Activated CD4-positive, alpha-beta T cell treated with anti-CD3 and anti-CD28 coated beads, Interleukin-2, amount 50 U/mL, for 16 hours (primary cell): ENCODE measurements around the gene MARF1.
"Not testable (repeated sequence)": the region's sequence is repeated elsewhere in the genome, so short reads cannot be mapped to it uniquely, and the experiment has no call there.

ENCODE experiments used
- DNase-seq: peaks from one replicate; pipeline ENCODE4 v3.0.0-alpha.2; 2020

The MARF1 gene

DNA sequence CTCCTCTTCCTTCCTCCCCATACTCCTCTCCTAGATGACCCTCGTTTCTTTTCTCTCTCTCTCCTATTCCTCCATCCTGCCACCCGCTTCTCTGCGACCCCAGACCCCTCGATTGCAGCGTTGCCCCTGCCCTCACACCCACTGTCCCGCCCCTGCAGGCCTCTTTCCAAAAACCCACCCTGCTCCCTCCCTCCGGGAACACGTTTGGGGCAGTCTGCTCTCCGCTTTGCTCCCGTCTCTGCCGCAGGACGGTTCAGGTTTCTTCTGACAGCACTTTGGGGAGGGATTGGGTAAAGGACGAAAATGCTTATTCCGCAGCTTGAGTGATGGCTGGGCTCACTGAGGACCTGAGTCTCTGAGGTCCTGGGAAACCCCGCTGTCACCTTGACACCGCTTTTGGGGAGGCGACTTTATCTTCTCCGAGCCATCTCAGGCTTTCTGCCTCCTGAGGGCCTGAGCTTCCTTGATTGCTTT is 7.8 kb upstream of the MARF1 start:
- peak; percentile 54 for DNase-seq

GRCh38 chr16:15650019-15650697 is 7.2 kb upstream of the MARF1 start, which contains the start of gene NDE1:
Gene NDE1 (plus strand): TSS chr16:15650245. CDS start chr16:15664779, 14,534 bp downstream.
- peak; percentile 89 for DNase-seq

DNA sequence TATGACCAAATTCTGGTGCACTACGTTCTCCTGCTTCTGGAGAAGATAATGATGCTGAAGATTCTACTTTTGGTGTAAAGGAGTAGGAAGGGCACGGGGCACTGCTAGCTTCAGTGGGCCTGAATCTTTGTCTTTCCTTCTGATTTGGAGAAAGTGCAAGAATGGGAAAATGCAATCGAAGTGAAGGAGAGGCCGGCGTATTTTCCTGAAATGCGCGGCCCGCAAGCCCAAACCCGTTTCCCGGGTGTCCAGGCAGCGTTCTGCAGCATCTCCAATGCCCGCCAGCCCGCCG is 6.7 kb upstream of the MARF1 start:
- DNase-seq, result no peak

DNA sequence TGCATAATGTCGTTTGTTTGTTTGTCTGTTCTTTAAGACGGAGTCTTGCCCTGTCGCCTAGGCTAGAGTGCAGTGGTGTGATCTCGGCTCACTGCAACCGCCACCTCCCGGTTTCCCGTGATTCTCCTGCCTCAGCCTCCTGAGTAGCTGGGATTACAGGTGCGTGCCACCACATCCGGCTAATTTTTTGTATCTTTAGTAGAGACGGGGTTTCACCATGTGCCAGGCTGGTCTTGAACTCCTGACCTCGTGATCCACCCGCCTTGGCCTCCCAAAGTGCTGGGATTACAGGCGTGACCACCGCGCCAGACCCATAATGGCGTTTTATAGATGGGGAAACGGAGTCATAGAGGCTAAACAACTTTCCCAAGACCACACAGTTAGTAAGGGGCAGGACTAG is 6.4 kb upstream of the MARF1 start:
- not testable (repeated sequence) for DNase-seq

GRCh38 chr16:15648135-15648730 is 5.3 kb upstream of the MARF1 start:
- DNase-seq, result no peak

DNA sequence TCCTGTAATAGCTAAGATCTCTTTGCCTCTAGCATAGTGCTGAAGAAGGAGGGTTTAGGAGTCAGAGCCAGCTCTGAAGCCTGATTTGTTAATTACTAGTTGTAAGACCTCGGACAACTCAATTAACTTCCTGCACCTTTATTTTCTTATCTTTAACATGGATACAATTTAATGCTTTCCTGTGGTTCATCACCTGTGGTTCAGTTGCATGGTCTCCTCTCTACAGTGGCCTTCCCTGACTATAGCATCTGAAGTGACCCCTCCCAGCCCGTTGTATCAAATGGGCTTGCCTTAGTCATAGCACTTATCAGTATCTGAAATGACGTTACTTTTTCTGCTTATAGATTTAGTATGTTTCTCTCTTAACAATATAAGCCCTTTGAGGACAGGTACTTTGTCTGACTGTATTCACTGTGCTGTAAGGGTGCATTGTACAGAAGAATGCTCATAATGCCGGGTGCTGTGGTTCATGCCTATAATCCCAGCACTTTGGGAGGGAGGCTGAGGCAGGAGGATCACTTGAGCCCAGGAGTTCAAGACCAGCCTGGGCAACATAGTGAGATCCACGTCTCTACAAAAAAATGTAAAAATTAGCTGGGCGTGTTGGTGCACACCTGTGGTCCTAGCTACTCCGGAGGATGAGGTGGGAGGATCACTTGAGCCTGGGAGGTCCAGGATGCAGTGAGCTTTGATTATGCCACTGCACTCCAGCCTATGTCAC is 4.5 kb upstream of the MARF1 start:
- DNase-seq, result no peak

DNA sequence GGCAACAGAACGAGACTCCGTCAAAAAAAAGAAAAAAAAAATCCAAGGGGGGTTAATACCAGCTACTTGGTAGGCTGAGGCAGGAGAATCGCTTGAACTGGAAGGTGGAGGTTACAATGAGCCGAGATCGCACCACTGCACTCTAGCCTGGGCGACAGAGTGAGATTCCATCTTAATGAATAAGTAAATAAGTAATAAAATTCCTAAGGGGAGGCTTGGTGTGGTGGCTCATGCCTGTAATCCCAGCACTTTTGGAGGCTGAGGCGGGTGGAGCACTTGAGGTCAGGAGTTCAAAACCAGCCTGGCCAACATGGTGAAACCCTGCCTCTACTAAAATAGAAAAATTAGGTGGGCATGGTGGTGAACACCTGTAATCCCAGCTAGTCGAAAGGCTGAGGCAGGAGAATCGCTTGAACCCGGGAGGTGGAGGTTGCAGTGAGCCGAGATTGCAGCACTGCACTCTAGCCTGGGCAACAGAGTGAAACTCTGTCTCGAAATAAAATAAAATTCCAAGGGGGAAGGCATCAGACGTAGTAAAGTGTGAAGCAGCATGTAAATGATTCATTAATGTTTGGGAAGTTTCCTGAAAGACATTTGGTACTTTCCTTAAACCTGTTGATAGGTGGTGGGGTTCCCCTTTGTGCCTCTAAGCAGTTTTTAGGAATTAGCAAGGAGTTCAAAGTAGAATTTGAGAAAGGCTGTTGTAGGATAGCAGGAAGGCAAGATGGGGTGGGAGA is 3.8 kb upstream of the MARF1 start:
- DNase-seq, result not testable (repeated sequence)

- peak; percentile 49 for DNase-seq
These were observed 2.1 kb upstream of the MARF1 start for GRCh38 chr16:15644962-15645465.

DNA sequence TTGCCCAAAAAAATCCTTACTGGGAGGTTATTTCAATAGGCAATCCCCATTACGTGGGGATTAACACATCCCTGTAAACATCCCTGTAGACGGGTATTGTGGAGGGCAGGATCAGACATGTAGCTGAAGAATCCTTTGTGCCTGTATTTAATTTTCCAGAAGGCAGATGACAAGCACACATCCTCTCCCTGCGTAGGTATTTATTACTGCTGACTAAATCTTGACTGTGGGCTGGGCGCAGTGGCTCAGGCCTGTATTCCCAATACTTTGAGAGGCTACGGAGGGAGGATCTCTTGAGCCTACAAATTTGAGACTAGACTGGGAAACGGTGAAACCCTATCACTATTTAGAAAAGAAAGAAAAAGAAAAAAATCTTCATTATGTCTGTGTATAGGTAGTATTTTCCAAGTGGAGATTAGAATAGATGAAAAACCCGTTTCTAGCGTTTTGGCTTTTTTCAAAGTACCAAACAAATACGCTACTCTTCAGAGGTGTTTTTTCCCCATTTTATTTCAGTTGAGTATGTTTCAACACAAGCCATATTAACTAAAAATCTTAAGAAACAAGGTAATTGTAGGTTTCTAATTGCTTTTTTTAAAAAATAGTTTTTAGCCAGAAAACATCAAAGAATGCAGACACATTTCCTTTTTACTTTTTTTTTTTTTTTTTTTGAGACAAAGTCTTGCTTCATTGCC is 1.5 kb upstream of the MARF1 start:
- DNase-seq, result no peak

DNA sequence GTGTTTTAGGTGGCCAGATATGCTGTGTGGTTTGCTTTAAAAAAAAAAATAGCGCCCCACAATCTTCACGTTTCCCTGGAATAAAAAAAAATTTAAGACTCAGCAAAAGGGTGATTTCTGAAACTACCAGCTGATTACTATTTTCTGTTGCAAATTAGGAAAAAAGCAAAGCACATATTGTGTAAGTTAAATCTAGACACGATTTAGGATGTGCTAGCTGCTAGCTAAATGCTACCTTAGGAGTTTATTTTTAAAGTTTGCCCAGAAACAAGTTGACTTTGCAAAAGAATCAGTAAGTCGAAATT is 944 bp upstream of the MARF1 start:
- no peak for DNase-seq

GRCh38 chr16:15642557-15643047 is 352 bp downstream of the MARF1 start:
- DNase-seq, result peak; percentile 81

GRCh38 chr16:15641753-15642556 is 999 bp downstream of the MARF1 start:
- DNase-seq, result no peak

DNA sequence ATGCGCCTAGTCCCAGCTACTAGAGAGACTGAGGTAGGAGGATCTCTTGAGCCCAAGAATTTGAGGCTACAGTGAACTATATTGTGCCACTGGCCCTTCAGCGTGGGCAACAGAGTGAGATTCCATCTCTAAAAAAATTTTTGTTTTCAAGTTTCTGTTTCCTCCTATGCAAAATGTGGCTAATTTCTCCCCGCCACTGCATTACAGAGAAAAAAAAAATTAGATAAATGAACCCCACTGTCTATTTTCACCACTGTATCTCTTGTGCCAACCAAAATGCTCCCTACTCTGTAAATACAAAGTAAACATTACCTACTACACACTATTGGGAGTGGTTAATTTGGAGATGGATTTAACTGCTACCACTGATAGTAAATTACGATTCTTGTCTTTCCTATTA is 2.0 kb downstream of the MARF1 start:
- no peak for DNase-seq

DNA sequence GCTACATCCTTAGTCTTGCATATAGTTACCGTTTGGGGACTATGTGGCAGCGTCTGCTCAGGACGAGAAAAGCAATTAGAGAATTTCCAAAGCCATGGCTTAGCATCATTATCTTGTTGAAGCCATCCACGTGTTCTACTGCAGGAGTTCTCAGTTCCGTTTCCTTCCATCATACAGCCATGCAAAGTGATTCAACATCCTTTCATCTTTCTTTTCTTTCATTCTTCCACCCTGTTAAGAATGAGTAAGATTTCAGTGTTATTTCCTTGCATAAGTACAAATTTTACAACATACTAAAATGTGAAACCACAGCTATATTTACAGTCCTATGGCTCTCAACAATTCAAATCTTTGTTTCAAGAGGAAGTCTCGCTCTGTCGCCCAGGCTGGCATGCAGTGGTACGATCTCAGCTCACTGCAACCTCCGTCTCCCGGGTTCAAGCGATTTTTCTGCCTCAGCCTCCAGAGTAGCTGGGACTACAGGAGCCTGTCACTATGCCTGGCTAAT is 3.8 kb downstream of the MARF1 start:
- DNase-seq, result peak; percentile 47

GRCh38 chr16:15636392-15636873 is 6.5 kb downstream of the MARF1 start:
- peak; percentile 38 for DNase-seq

DNA sequence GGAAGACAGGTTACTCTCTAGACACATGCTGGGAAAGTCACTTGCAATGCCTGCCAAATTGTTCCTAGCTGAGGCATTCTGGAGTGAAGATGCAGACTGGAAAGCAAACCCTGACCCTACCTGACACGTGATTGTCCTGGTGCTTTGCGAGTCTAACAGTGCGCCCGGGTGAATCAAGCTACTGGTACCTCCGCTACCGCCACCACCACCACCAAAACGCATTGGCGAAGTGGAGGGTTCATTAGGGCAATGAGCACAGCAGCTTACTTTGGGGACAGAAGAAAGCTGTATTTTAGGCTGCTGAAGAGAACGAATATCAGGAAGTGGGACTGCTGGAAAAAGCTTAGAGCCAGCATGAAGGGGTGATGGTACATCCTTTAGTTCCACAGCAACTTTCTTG is 7.0 kb downstream of the MARF1 start:
- DNase-seq, result no peak

DNA sequence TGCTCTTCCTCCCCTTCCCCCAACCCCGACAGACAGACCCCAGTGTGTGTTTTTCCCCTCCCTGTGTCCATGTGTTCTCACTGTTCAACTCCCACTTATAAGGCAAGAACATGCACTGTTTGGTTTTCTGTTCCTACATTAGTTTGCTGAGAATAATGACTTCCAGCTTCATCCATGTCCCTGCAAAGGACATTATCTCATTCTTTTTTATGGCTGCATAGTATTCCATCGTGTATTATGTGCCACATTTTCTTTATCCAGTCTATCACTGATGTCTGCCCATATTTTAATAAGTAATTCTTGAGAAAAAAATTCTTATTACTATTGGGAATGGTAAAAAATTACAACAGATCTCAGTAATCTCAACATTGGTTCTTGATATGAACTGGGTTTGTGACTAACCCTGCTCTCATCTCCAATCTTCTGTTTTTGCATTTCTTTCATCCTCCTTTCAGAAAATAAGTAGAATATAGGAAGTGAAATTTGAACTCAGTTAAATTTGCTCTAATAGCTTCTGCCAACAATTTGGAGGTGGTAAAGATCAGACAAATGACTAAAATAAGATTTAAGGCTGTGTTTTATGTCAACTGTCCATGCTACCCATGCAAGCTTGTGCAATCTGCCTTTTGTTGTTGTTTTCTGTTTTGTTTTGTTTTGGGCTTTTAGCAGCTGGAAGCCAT is 11.1 kb downstream of the MARF1 start:
- DNase-seq, result no peak

DNA sequence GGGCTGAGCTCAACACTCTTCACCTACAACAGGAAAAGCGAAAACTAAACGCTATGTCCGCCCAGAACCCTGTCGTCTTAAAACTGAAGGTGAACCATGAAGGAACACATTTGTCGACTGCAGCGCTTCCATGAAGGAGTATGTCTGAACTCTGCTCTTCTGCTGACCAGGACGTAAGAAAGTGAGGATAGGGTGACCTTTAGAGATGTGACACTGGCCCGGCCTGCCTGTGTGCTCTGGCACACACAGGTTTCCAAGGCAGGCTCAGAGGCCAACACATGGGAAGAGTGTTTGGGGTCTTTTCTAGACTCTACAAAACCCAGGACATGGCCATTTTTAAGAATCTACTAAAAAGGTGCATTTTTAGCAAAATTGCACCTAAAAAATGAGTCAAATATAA is 21.1 kb downstream of the MARF1 start:
- no peak for DNase-seq

- DNase-seq, result no peak
These were observed 21.5 kb downstream of the MARF1 start for GRCh38 chr16:15621456-15621855.

- DNase-seq, result no peak
These were observed 22.3 kb downstream of the MARF1 start for GRCh38 chr16:15620611-15621195.
